A549 treated with AZD9567 at 1 μM for 4 hours (cell line): Measurements from ENCODE around the gene PTPN3. TPM values are rescaled to one million over a fixed set of nuclear protein-coding genes. Genes with fewer than 3 reads are reported as not detected.

Experiments used
- total RNA-seq: library from RNA; stranded (reverse); fragments of 200-300 nt; extraction: Qiagen RNA extraction; gene quantifications from 5 replicates; pipeline ENCODE4 v1.2.3, GENCODE V29; 2022; ENCODE audit not compliant: insufficient read depth

Gene PTPN3, protein sequence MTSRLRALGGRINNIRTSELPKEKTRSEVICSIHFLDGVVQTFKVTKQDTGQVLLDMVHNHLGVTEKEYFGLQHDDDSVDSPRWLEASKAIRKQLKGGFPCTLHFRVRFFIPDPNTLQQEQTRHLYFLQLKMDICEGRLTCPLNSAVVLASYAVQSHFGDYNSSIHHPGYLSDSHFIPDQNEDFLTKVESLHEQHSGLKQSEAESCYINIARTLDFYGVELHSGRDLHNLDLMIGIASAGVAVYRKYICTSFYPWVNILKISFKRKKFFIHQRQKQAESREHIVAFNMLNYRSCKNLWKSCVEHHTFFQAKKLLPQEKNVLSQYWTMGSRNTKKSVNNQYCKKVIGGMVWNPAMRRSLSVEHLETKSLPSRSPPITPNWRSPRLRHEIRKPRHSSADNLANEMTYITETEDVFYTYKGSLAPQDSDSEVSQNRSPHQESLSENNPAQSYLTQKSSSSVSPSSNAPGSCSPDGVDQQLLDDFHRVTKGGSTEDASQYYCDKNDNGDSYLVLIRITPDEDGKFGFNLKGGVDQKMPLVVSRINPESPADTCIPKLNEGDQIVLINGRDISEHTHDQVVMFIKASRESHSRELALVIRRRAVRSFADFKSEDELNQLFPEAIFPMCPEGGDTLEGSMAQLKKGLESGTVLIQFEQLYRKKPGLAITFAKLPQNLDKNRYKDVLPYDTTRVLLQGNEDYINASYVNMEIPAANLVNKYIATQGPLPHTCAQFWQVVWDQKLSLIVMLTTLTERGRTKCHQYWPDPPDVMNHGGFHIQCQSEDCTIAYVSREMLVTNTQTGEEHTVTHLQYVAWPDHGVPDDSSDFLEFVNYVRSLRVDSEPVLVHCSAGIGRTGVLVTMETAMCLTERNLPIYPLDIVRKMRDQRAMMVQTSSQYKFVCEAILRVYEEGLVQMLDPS
- total RNA-seq = 13.8 to 25.1 TPM (median 15.7 TPM) in 5 replicates

DNA sequence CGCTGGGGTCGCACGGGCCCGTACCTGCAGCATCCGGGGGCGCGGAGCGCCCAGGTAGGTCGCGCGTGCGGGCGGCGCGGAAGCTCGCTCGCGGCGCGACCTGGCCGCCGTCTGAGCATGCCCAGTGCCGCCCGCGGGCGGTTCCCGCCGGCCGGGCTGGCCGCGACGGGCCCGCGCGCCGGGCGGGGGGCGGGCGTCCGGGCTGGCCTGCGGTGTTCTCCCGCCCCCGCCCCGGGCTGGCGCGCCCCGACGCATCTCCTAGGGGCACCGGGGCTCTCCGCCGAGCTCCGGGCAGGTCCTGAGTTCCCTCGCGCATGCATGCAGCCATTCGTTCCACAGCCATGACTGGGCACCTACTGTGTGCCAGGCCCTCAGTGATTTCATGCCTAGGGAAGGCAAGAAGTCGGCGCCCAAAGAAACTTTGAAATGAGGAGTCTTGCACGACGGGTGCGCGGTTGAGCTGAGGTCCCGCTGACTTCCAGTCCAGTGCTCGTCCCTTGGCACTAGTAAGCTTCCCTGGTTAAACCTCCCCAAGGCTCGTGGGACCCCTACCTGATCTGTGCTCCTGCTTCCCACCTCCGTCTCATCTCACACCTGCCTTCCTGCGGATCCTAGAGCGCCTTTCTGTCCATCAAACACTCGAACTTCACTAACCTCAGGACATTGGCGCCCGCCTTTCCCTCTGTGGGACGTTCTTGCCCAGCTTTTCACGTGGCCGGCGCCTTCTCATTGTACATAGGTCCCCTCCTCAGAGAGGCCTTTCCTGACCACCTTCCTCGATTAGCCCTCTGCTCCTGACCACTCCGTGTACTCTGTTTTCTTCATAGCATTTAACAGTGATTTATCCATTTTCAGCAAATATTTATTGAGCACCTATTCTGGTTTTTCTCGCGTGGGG is at the start of gene PTPN3:
TSS of gene PTPN3 (minus strand) at position 113 of the 898 bp plus-strand sequence. CDS start 34,873 bp downstream, outside the sequence.

Other genes with a start within 250 kb of the PTPN3 start
- 14.4 to 17.8 TPM (median 16.6 TPM) in 5 replicates for gene EPB41L4B, start 177.2 kb downstream of the PTPN3 start, total RNA-seq